Coronary artery (tissue), 2 donors: ENCODE results near the gene GNAI3.

Experiments used
- DNase-seq: peaks from one replicate; pipeline ENCODE4 v3.0.0-alpha.2; 2017; ENCODE audit warnings: low spot score
- H3K27ac ChIP-seq, 2 donors: fragments of 200-600 bp; sonication (generic); one replicate each; pipeline ENCODE4 v1.5.1; 2016 to 2019
- H3K4me3 ChIP-seq: fragments of 200-600 bp; sonication (generic); 2 replicates; pipeline ENCODE4 v1.5.1; 2016; ENCODE audit warnings: mild to moderate bottlenecking, moderate library complexity
- TF ChIP-seq, protein P1 (sequence below): fragments of 200-600 bp; sonication (generic); IDR thresholded peaks from one replicate; pipeline ENCODE4 v1.5.1; 2019; ENCODE audit warnings: antibody characterized with exemption

Gene GNAI3

GRCh38 chr1:109527098-109527811, 21.2 kb upstream of the GNAI3 start:
- Histone ChIP-seq H3K27ac (no peak overlapping the region), H3K4me3 (no peak overlapping the region)
- DNase-seq = peak; percentile 62
- TF ChIP-seq, protein P1, sequence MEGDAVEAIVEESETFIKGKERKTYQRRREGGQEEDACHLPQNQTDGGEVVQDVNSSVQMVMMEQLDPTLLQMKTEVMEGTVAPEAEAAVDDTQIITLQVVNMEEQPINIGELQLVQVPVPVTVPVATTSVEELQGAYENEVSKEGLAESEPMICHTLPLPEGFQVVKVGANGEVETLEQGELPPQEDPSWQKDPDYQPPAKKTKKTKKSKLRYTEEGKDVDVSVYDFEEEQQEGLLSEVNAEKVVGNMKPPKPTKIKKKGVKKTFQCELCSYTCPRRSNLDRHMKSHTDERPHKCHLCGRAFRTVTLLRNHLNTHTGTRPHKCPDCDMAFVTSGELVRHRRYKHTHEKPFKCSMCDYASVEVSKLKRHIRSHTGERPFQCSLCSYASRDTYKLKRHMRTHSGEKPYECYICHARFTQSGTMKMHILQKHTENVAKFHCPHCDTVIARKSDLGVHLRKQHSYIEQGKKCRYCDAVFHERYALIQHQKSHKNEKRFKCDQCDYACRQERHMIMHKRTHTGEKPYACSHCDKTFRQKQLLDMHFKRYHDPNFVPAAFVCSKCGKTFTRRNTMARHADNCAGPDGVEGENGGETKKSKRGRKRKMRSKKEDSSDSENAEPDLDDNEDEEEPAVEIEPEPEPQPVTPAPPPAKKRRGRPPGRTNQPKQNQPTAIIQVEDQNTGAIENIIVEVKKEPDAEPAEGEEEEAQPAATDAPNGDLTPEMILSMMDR = no peak

GRCh38 chr1:109527846-109528695, 20.3 kb upstream of the GNAI3 start:
- DNase-seq = peak; percentile 55
- TF ChIP-seq, protein P1 = no peak
- no peak overlapping the region for H3K4me3 ChIP-seq
- no peak overlapping the region for H3K27ac ChIP-seq

GRCh38 chr1:109528712-109529111, 19.7 kb upstream of the GNAI3 start:
- TF ChIP-seq, protein P1 = no peak
- DNase-seq = no peak
- Histone ChIP-seq H3K27ac (no peak overlapping the region), H3K4me3 (no peak overlapping the region)

GRCh38 chr1:109529881-109530456, 18.4 kb upstream of the GNAI3 start:
- peak; percentile 62 for DNase-seq
- Histone ChIP-seq H3K27ac (no peak overlapping the region), H3K4me3 (no peak overlapping the region)
- TF ChIP-seq, protein P1 = no peak

DNA sequence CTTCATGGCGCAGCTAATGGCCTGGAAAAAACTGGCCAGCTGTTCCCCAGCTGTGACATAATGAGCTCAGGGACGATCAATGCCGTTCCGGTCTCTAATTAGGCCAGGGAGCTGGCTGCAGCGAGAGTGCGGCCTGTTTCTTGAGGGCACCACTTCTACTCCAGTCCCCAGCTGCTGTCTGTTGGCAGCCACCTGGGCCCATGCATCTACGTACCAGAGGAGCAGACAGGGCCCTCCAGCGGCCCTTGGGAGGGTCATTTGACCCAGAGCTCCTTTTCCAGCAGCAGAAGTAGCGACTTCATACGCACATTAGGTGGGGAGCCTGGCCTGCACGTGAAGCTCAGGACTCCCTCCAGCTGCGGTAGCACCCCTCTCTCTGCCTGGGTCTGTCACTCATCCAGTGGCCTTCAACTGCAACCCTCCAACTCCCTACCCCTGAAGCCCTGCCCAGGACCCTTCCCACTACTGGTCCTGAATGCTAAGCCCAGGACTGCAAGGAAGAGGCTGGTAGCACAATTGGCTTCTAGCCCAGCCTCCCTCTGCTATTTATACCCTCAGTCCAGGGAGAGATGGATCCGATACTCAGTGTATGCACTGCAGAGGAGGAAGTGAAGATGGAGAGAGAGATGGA, 17.8 kb upstream of the GNAI3 start:
- TF ChIP-seq, protein P1 = no peak
- DNase-seq = peak; percentile 59
- Histone ChIP-seq H3K27ac (no peak overlapping the region), H3K4me3 (no peak overlapping the region)

- TF ChIP-seq, protein P1 = no peak
- no peak overlapping the region for H3K4me3 ChIP-seq
- no peak for DNase-seq
- no peak overlapping the region for H3K27ac ChIP-seq
These were observed 17.0 kb upstream of the GNAI3 start for GRCh38 chr1:109531380-109531779.
